ENCODE measurements around the gene ROR2.

GRCh38 chr9:91833878-91834255, 116.2 kb downstream of the ROR2 start:
- TF ChIP-seq CTCF (IDR thresholded peaks at IDR 0.05) = no peak
- no peak for TF ChIP-seq REST (IDR thresholded peaks at IDR 0.05; ENCODE audit: insufficient read depth in 1 of 2, low read depth in 2 of 2, low read length in 1 of 2)
- no peak for TF ChIP-seq POLR2AphosphoS5 (IDR thresholded peaks at IDR 0.05; ENCODE audit: low read depth, low read length)
- TF ChIP-seq SIN3A (IDR thresholded peaks at IDR 0.05; ENCODE audit: borderline replicate concordance, insufficient read depth, low read depth, low read length) = no peak
- TF ChIP-seq TCF7L2 (IDR thresholded peaks at IDR 0.05; ENCODE audit: low read depth, low read length) = no peak

Data from Panc1 (cell line).